ENCODE results near the gene MAP3K5. TPM values are rescaled to one million over a fixed set of nuclear protein-coding genes. Genes with fewer than 3 reads are reported as not detected.

The MAP3K5 gene
- total and polyA plus RNA-seq, 9 of the 15 experiments (the other 6 are each of a cell fraction or from before 2014, with no cell fraction given) = 2.2 to 13.0 (median 9.9) TPM

GRCh38 chr6:136520517-136520916, 271.8 kb downstream of the MAP3K5 start:
- Histone ChIP-seq H3K27ac (ENCODE audit: extremely low read depth, low read depth, low read length) (no peak overlapping the region), H3K9ac (ENCODE audit: insufficient read depth in 1 of 2, low read depth in 2 of 2, low read length in 2 of 2) (no peak overlapping the region), H3K4me3 (no peak overlapping the region), H2AFZ (ENCODE audit: low read depth, low read length) (no peak overlapping the region), H4K20me1 (replicated peaks; ENCODE audit: control insufficient read depth, insufficient read depth, low read length) (no peaks in the 10 kb centered on the region), H3K4me1 (replicated peaks in 1 of 2; ENCODE audit: control insufficient read depth in 2 of 2, insufficient read depth in 2 of 2, low read length in 2 of 2) (0 out of 5 replicates have a peak, but pooled peaks cover 0 to 2% of the 10 kb centered on the region in 2 experiments), H3K27me3 (ENCODE audit: control insufficient read depth in 2 of 2, insufficient read depth in 2 of 2, low read length in 2 of 2) (peaks cover 0 to 5% of the 10 kb centered on the region in 2 experiments; a peak in 3 of 5 replicates), H3K79me2 (ENCODE audit: control insufficient read depth, insufficient read depth, low read length) (no peaks in the 10 kb centered on the region), H3K9me1 (ENCODE audit: control insufficient read depth, insufficient read depth, low read length) (no peaks in the 10 kb centered on the region), H3K36me3 (ENCODE audit: control insufficient read depth, insufficient read depth, low read length) (no peaks in the 10 kb centered on the region), H3K4me2 (ENCODE audit: insufficient read depth, low read length) (no peak overlapping the region), H3K9me3 (replicated peaks; ENCODE audit: control insufficient read depth, insufficient read depth, low read depth, low read length) (no peaks in the 10 kb centered on the region)
- in situ Hi-C loops (cut with MboI) (no loop called here), intact Hi-C loops (cut with micrococcal nuclease) (no loop called here)
- ATAC-seq = no peak
- no TSS peak for BruUV-seq (replicated peaks)
- CTCF ChIA-PET (ENCODE audit: low intra/inter-chr PET ratio) = no interaction called here
- no peak for DNase-seq (ENCODE audit: extremely low read depth in 1 of 4, low spot score in 3 of 4)
- 15% methylated on average over 3 of the region's 3 CpGs for WGBS (ENCODE audit: insufficient coverage, low coverage, missing lambda C conversion rate)
- POLR2A ChIA-PET = no interaction called here
- FAIRE-seq = no peak
- TF ChIP-seq EGR1 (conservative IDR thresholded peaks at IDR 0.05) = no peak
- TF ChIP-seq HMGN3 (IDR thresholded peaks at IDR 0.05; ENCODE audit: borderline replicate concordance, extremely low read depth, insufficient read length, low read depth, low read length) = no peak
- TF ChIP-seq VEZF1 (CRISPR knock-in tag; IDR thresholded peaks at IDR 0.05) = no peak
- no peak for TF ChIP-seq ZC3H8 (IDR thresholded peaks at IDR 0.05)
- TF ChIP-seq NCOA4 (IDR thresholded peaks at IDR 0.05; ENCODE audit: partially characterized antibody) = no peak
- no peak for TF ChIP-seq TCF15 (CRISPR knock-in tag; IDR thresholded peaks at IDR 0.05)
- TF ChIP-seq RCOR1 (IDR thresholded peaks at IDR 0.05; ENCODE audit: borderline replicate concordance in 1 of 2, low read depth in 2 of 2, low read length in 2 of 2) = no peak
- TF ChIP-seq REST (IDR thresholded peaks at IDR 0.05; ENCODE audit: borderline replicate concordance) = no peak
- TF ChIP-seq REST (CRISPR knock-in tag; IDR thresholded peaks at IDR 0.05; ENCODE audit: low read depth) = no peak
- no peak for TF ChIP-seq ZNF143 (CRISPR knock-in tag; IDR thresholded peaks at IDR 0.05)
- TF ChIP-seq KDM5B (IDR thresholded peaks at IDR 0.05; ENCODE audit: insufficient replicate concordance, low read depth, low read length) = no peak
